ENCODE data around the gene SBF2. TPM values are rescaled to one million over a fixed set of nuclear protein-coding genes. Genes with fewer than 3 reads are reported as not detected.
"Not testable (repeated sequence)": the region's sequence is repeated elsewhere in the genome, so short reads cannot be mapped to it uniquely, and the experiment has no call there.

Gene SBF2
- total RNA-seq, 1 donor from 2014 or later: 34.5 TPM

GRCh38 chr11:9914064-9914463 lies 380.0 kb downstream of the SBF2 start:
- intact Hi-C loops (cut with DNase I): no loop called here
- no peak for TF ChIP-seq CTCF (IDR thresholded peaks at IDR 0.05)
- no peak for DNase-seq (ENCODE audit: low spot score in 2 of 2)
- H3K27me3 ChIP-seq: no peaks in the 10 kb centered on the region
- no peak overlapping the region for H3K4me3 ChIP-seq
- H3K36me3 ChIP-seq: peaks cover 0 to 5% of the 10 kb centered on the region in 2 donors
- no peak overlapping the region for H3K27ac ChIP-seq
- no peaks in the 10 kb centered on the region for H3K9me3 ChIP-seq
- no peaks in the 10 kb centered on the region for H3K4me1 ChIP-seq

GRCh38 chr11:9905960-9906791 lies 387.8 kb downstream of the SBF2 start:
- Histone ChIP-seq H3K4me3 (no peak overlapping the region), H3K4me1 (peaks cover 0 to 5% of the 10 kb centered on the region in 2 donors), H3K9me3 (no peaks in the 10 kb centered on the region), H3K27ac (no peak overlapping the region), H3K27me3 (no peaks in the 10 kb centered on the region), H3K36me3 (no peaks in the 10 kb centered on the region)
- DNase-seq (ENCODE audit: low spot score in 2 of 2): no peak
- TF ChIP-seq CTCF (IDR thresholded peaks at IDR 0.05): no peak
- intact Hi-C loops (cut with DNase I): no loop called here

GRCh38 chr11:9905501-9905951 lies 388.5 kb downstream of the SBF2 start:
- no peak overlapping the region for H3K27ac ChIP-seq
- H3K4me3 ChIP-seq: no peak overlapping the region
- H3K36me3 ChIP-seq: no peaks in the 10 kb centered on the region
- peaks cover 0 to 5% of the 10 kb centered on the region in 2 donors for H3K4me1 ChIP-seq
- no peaks in the 10 kb centered on the region for H3K27me3 ChIP-seq
- TF ChIP-seq CTCF (IDR thresholded peaks at IDR 0.05): no peak
- no peak for DNase-seq (ENCODE audit: low spot score in 2 of 2)
- intact Hi-C loops (cut with DNase I): no loop called here
- no peaks in the 10 kb centered on the region for H3K9me3 ChIP-seq

GRCh38 chr11:9903579-9903978 lies 390.4 kb downstream of the SBF2 start:
- DNase-seq (ENCODE audit: low spot score in 2 of 2): no peak
- no peak overlapping the region for H3K27ac ChIP-seq
- H3K4me1 ChIP-seq: peaks cover 0 to 5% of the 10 kb centered on the region in 2 donors
- H3K4me3 ChIP-seq: no peak overlapping the region
- no peaks in the 10 kb centered on the region for H3K27me3 ChIP-seq
- H3K36me3 ChIP-seq: no peaks in the 10 kb centered on the region
- intact Hi-C loops (cut with DNase I): no loop called here
- H3K9me3 ChIP-seq: no peaks in the 10 kb centered on the region
- no peak for TF ChIP-seq CTCF (IDR thresholded peaks at IDR 0.05)

GRCh38 chr11:9901943-9902342 lies 392.1 kb downstream of the SBF2 start:
- intact Hi-C loops (cut with DNase I): no loop called here
- H3K27ac ChIP-seq: no peak overlapping the region
- no peak for TF ChIP-seq CTCF (IDR thresholded peaks at IDR 0.05)
- DNase-seq (ENCODE audit: low spot score in 2 of 2): no peak
- H3K36me3 ChIP-seq: no peaks in the 10 kb centered on the region
- no peaks in the 10 kb centered on the region for H3K27me3 ChIP-seq
- H3K4me1 ChIP-seq: peaks cover 0 to 2% of the 10 kb centered on the region in 2 donors
- H3K4me3 ChIP-seq: no peak overlapping the region
- no peaks in the 10 kb centered on the region for H3K9me3 ChIP-seq

- intact Hi-C loops (cut with DNase I); H3K4me3 ChIP-seq; DNase-seq (ENCODE audit: low spot score in 2 of 2); H3K4me1 ChIP-seq; H3K36me3 ChIP-seq; H3K9me3 ChIP-seq; H3K27ac ChIP-seq; H3K27me3 ChIP-seq: not testable (repeated sequence)
Observed at GRCh38 chr11:9900253-9900652, 393.8 kb downstream of the SBF2 start.
